ENCODE results near the gene PNMA6E.

DNA sequence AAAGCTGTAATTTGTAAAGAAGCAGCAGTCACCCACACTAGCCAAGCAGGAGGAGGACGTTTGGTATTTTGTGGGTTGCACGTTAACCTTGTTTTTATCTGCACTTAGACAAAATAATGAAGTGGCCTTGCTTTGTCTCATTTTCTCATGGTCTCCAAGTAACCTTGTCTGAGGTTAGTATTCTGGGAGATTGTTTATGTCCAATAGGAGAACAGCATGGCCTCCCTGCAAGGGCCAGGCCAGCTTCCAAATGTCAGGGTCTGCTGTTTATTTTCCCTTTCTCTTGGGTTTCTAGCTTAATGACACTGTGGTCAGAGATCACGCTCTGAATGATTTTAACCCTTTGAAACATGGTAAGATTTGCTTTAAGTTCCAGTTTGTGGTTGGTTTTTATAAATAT lies 29.9 kb downstream of the PNMA6E start:
- no peak for TF ChIP-seq POLR2A (IDR thresholded peaks at IDR 0.05)
- TF ChIP-seq, protein P1, sequence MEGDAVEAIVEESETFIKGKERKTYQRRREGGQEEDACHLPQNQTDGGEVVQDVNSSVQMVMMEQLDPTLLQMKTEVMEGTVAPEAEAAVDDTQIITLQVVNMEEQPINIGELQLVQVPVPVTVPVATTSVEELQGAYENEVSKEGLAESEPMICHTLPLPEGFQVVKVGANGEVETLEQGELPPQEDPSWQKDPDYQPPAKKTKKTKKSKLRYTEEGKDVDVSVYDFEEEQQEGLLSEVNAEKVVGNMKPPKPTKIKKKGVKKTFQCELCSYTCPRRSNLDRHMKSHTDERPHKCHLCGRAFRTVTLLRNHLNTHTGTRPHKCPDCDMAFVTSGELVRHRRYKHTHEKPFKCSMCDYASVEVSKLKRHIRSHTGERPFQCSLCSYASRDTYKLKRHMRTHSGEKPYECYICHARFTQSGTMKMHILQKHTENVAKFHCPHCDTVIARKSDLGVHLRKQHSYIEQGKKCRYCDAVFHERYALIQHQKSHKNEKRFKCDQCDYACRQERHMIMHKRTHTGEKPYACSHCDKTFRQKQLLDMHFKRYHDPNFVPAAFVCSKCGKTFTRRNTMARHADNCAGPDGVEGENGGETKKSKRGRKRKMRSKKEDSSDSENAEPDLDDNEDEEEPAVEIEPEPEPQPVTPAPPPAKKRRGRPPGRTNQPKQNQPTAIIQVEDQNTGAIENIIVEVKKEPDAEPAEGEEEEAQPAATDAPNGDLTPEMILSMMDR (IDR thresholded peaks at IDR 0.05) = no peak
